Measurements from ENCODE around the gene OSER1.
"Not testable (repeated sequence)": the region's sequence is repeated elsewhere in the genome, so short reads cannot be mapped to it uniquely, and the experiment has no call there.

The OSER1 gene

DNA sequence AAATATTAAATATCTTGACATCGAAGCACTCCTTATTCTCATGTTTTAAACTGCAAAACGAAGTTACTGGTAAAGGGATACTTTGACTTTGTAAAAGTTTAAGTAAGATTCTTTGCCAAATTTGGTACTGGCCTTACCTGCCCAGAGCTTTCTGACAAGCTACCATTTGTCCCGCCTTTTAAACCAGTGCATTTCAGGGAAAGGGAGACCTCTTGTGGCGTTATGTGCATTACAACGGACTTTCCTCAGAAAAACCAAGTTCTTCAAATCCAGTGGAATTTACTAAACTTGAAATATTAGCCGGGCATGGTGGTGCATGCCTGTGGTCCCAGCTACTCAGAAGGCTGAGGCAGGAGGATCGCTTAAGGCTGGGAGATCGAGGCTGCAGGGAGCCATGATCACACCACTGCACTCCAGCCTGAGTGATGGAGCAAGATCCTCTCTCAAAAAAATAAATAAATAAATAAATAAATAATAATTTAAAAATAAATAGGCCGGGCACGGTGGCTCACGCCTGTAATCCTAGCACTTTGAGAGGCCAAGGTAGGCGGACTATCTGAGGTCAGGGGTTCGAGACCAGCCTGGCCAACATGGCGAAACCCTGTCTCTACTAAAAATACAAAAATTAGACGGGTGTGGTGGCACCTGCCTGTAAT is 20.2 kb downstream of the OSER1 start:
- H3K79me2 ChIP-seq; H3K9me3 ChIP-seq (ENCODE audit: control insufficient read depth, low read length); H3K9ac ChIP-seq; H3K36me3 ChIP-seq (ENCODE audit: control insufficient read depth, insufficient read depth, low read length); H3K4me2 ChIP-seq (ENCODE audit: low read length); H3K4me3 ChIP-seq (ENCODE audit: low read depth, low read length); H3K27ac ChIP-seq; H2AFZ ChIP-seq; H3K4me1 ChIP-seq; H3K27me3 ChIP-seq (ENCODE audit: control insufficient read depth, insufficient read depth, low read length): not testable (repeated sequence)
- TF ChIP-seq CTCF (IDR thresholded peaks at IDR 0.05), result peak; percentile 80

GRCh38 chr20:44188752-44189151 is 21.8 kb downstream of the OSER1 start:
- H3K9ac ChIP-seq, result no peak overlapping the region
- no peak overlapping the region for H2AFZ ChIP-seq
- no peaks in the 10 kb centered on the region for H3K9me3 ChIP-seq (ENCODE audit: control insufficient read depth, low read length)
- H3K27ac ChIP-seq, result no peak overlapping the region
- TF ChIP-seq CTCF (IDR thresholded peaks at IDR 0.05), result no peak
- H3K4me3 ChIP-seq (ENCODE audit: low read depth, low read length), result no peak overlapping the region
- no peaks in the 10 kb centered on the region for H3K27me3 ChIP-seq (ENCODE audit: control insufficient read depth, insufficient read depth, low read length)
- no peaks in the 10 kb centered on the region for H3K36me3 ChIP-seq (ENCODE audit: control insufficient read depth, insufficient read depth, low read length)
- no peaks in the 10 kb centered on the region for H3K79me2 ChIP-seq
- H3K4me2 ChIP-seq (ENCODE audit: low read length), result no peak overlapping the region
- peaks cover 5% of the 10 kb centered on the region for H3K4me1 ChIP-seq

- Histone ChIP-seq H3K36me3 (ENCODE audit: control insufficient read depth, insufficient read depth, low read length) (no peaks in the 10 kb centered on the region), H3K9ac (no peak overlapping the region), H3K4me3 (ENCODE audit: low read depth, low read length) (no peak overlapping the region), H3K79me2 (no peaks in the 10 kb centered on the region), H3K9me3 (ENCODE audit: control insufficient read depth, low read length) (no peaks in the 10 kb centered on the region), H3K27ac (no peak overlapping the region), H2AFZ (peak overlapping the region; percentile 35), H3K4me1 (peaks cover 5% of the 10 kb centered on the region), H3K27me3 (ENCODE audit: control insufficient read depth, insufficient read depth, low read length) (no peaks in the 10 kb centered on the region), H3K4me2 (ENCODE audit: low read length) (no peak overlapping the region)
- no peak for TF ChIP-seq CTCF (IDR thresholded peaks at IDR 0.05)
Measured at GRCh38 chr20:44187772-44188709, 22.5 kb downstream of the OSER1 start.

DNA sequence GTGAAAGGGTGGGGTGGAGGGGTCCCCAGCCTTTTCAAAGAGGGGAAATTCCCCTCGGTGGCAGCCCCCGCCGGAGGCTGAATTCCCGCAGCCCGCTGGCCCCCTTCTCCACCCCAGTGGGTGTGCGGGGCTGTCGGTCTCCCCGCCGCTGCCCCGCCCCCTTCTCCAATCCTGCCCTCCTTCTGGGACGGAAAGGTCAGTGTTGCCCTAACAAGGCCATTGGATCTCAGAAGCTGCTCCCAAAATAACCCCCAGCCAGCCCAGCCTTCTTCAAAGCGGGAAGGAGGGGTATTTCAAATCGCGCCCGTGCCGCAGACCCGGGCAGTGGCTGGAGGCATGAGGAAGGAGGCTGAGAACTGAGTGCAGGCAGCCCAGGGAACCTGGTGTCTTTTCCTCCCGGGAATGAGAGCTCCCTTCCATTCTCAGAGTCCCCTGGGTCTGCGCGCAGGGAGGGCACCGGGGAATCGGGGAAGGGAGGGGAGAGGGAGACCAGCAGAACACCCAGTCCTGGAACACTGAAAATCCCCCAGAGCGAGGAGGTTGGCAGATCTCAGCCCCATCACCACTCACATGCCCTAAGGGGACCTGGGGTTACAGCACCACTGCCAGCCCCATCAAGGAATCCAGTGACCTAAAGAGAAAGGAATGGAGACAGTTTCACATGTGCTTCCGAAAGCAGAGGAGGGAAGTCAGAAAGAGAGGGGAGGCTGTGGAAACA is 23.4 kb downstream of the OSER1 start, which contains the start of gene JPH2:
JPH2 (minus strand) TSS at position 135 of the 718 bp plus-strand sequence. CDS start 483 bp downstream, outside the sequence.
- no peaks in the 10 kb centered on the region for H3K27me3 ChIP-seq (ENCODE audit: control insufficient read depth, insufficient read depth, low read length)
- no peaks in the 10 kb centered on the region for H3K36me3 ChIP-seq (ENCODE audit: control insufficient read depth, insufficient read depth, low read length)
- H3K4me2 ChIP-seq (ENCODE audit: low read length), result peak within 1 kb of the TSS; percentile 54
- no peak within 1 kb of the TSS for H3K9ac ChIP-seq
- H3K9me3 ChIP-seq (ENCODE audit: control insufficient read depth, low read length), result no peaks in the 10 kb centered on the region
- H3K4me1 ChIP-seq, result peaks cover 5% of the 10 kb centered on the region
- peak within 1 kb of the TSS; percentile 35 for H2AFZ ChIP-seq
- H3K4me3 ChIP-seq (ENCODE audit: low read depth, low read length), result peak within 1 kb of the TSS; percentile 33
- no peaks in the 10 kb centered on the region for H3K79me2 ChIP-seq
- no peak within 1 kb of the TSS for H3K27ac ChIP-seq
- TF ChIP-seq CTCF (IDR thresholded peaks at IDR 0.05), result no peak
